Measurements from ENCODE around the gene PKN1.

GRCh38 chr19:14393329-14393728 is 39.8 kb upstream of the PKN1 start:
- TF ChIP-seq CTCF (IDR thresholded peaks at IDR 0.05) = no peak
- no peak for TF ChIP-seq POLR2A (IDR thresholded peaks at IDR 0.05)

Data from uterus (tissue), 2 donors.